Right atrium auricular region (tissue), 2 donors: ENCODE data around the gene ZNFX1. TPM values are rescaled to one million over a fixed set of nuclear protein-coding genes. Genes with fewer than 3 reads are reported as not detected.
"Not testable (repeated sequence)": the region's sequence is repeated elsewhere in the genome, so short reads cannot be mapped to it uniquely, and the experiment has no call there.

Source experiments
- DNase-seq: peaks from one replicate; pipeline ENCODE4 v3.0.0-alpha.2; 2019; ENCODE audit warnings: low spot score
- H3K27ac ChIP-seq, 2 donors: fragments of 200-600 bp; sonication (generic); 1 replicate in 1 of 2; 2 replicates in 1 of 2; pipeline ENCODE4 v1.5.1; 2016 to 2019
- H3K27me3 ChIP-seq, 2 donors: fragments of 200-600 bp; sonication (generic); one replicate each; pipeline versions ENCODE4 v1.5.1 to v1.6.0; 2017 to 2019
- H3K36me3 ChIP-seq: fragments of 200-600 bp; sonication (generic); one replicate; pipeline ENCODE4 v1.5.1; 2016
- H3K4me1 ChIP-seq, 2 donors: fragments of 200-600 bp; sonication (generic); one replicate each; pipeline versions ENCODE4 v1.5.1 to v1.6.0; 2017 to 2019
- H3K4me3 ChIP-seq, 2 donors: fragments of 200-600 bp; sonication (generic); 1 replicate in 1 of 2; 2 replicates in 1 of 2; pipeline ENCODE4 v1.5.1; 2017 to 2019; ENCODE audit warnings: mild to moderate bottlenecking in 1 of 2, moderate library complexity in 1 of 2
- H3K9me3 ChIP-seq, 2 donors: fragments of 200-600 bp; sonication (generic); one replicate each; pipeline ENCODE4 v1.5.1; 2019
- CTCF ChIP-seq, 2 donors: fragments of 200-600 bp; sonication (generic); IDR thresholded peaks; one replicate each; pipeline ENCODE4 v1.5.1; 2019; ENCODE audit warnings: antibody characterized with exemption in 2 of 2
- total RNA-seq, 2 donors: library from RNA; depleted of rRNA; stranded (reverse); fragments of >200 nt; gene quantifications; one replicate each; pipeline ENCODE4 v1.1.0, GENCODE V29; 2016

The ZNFX1 gene
- total RNA-seq, 2 donors from 2014 or later = 20.7 to 33.6 TPM

GRCh38 chr20:49203011-49203410, 74.8 kb downstream of the ZNFX1 start:
- TF ChIP-seq CTCF (IDR thresholded peaks at IDR 0.05) = no peak
- no peak for DNase-seq

GRCh38 chr20:49199729-49200293, 78.0 kb downstream of the ZNFX1 start:
- no peaks in the 10 kb centered on the region for H3K4me1 ChIP-seq
- H3K9me3 ChIP-seq = no peaks in the 10 kb centered on the region
- no peak for TF ChIP-seq CTCF (IDR thresholded peaks at IDR 0.05)
- no peak overlapping the region for H3K27ac ChIP-seq
- no peaks in the 10 kb centered on the region for H3K36me3 ChIP-seq
- no peak for DNase-seq
- H3K27me3 ChIP-seq = no peaks in the 10 kb centered on the region
- H3K4me3 ChIP-seq = no peak overlapping the region

More at GRCh38 chr20:49203011-49203410, 74.8 kb downstream of the ZNFX1 start:
- H3K4me1 ChIP-seq = no peaks in the 10 kb centered on the region
- H3K36me3 ChIP-seq = no peaks in the 10 kb centered on the region
- H3K9me3 ChIP-seq = no peaks in the 10 kb centered on the region
- H3K27ac ChIP-seq = no peak overlapping the region
- H3K27me3 ChIP-seq = no peaks in the 10 kb centered on the region
- no peak overlapping the region for H3K4me3 ChIP-seq

GRCh38 chr20:49192944-49193518, 84.8 kb downstream of the ZNFX1 start:
- not testable (repeated sequence) for H3K27ac ChIP-seq, DNase-seq, H3K27me3 ChIP-seq, H3K4me1 ChIP-seq, H3K4me3 ChIP-seq, H3K36me3 ChIP-seq, H3K9me3 ChIP-seq

Other genes with a start within 250 kb of the ZNFX1 start
- 10 to 100 TPM; 27.0 to 32.0 TPM for gene CSE1L, start 231.7 kb downstream of the ZNFX1 start, total RNA-seq
- 10 to 100 TPM; 62.9 to 77.0 TPM for gene STAU1, start 89.7 kb downstream of the ZNFX1 start, total RNA-seq
- gene DDX27, start 58.6 kb downstream of the ZNFX1 start, total RNA-seq = 10 to 100 TPM; 10.2 to 20.6 TPM
- 1 to 10 TPM; 1.4 to 2.7 TPM for gene KCNB1, start 204.6 kb upstream of the ZNFX1 start, total RNA-seq